ENCODE data around the gene GPATCH8.
"Not testable (repeated sequence)": the region's sequence is repeated elsewhere in the genome, so short reads cannot be mapped to it uniquely, and the experiment has no call there.

GRCh38 chr17:44368391-44369243 lies 134.6 kb downstream of the GPATCH8 start:
- TF ChIP-seq, protein P1, sequence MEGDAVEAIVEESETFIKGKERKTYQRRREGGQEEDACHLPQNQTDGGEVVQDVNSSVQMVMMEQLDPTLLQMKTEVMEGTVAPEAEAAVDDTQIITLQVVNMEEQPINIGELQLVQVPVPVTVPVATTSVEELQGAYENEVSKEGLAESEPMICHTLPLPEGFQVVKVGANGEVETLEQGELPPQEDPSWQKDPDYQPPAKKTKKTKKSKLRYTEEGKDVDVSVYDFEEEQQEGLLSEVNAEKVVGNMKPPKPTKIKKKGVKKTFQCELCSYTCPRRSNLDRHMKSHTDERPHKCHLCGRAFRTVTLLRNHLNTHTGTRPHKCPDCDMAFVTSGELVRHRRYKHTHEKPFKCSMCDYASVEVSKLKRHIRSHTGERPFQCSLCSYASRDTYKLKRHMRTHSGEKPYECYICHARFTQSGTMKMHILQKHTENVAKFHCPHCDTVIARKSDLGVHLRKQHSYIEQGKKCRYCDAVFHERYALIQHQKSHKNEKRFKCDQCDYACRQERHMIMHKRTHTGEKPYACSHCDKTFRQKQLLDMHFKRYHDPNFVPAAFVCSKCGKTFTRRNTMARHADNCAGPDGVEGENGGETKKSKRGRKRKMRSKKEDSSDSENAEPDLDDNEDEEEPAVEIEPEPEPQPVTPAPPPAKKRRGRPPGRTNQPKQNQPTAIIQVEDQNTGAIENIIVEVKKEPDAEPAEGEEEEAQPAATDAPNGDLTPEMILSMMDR (IDR thresholded peaks at IDR 0.05; ENCODE audit: extremely low read depth in 1 of 2, insufficient read depth in 1 of 2, low read depth in 1 of 2, low read length in 2 of 2): not testable (repeated sequence)
- TF ChIP-seq EZH2 (IDR thresholded peaks at IDR 0.05; ENCODE audit: borderline replicate concordance, low read depth, low read length, severe bottlenecking): not testable (repeated sequence)

Measured in endothelial cell of umbilical vein (primary cell).